ENCODE data around the gene DENND1B. TPM values are rescaled to one million over a fixed set of nuclear protein-coding genes. Genes with fewer than 3 reads are reported as not detected.

The DENND1B gene
- polyA plus RNA-seq, 1 of the 3 experiments (the other 2 are of a cell fraction): 1.4 TPM

GRCh38 chr1:197637406-197637805 is 137.9 kb downstream of the DENND1B start:
- 70% methylated on average over 3 of the region's 3 CpGs for WGBS (ENCODE audit: low lambda C conversion rate)
- peaks cover 0 to 8% of the 10 kb centered on the region in 2 experiments; a peak in 2 of 4 replicates for H3K4me1 ChIP-seq (ENCODE audit: control insufficient read depth in 1 of 2, insufficient read depth in 2 of 2, low read depth in 1 of 2, low read length in 1 of 2)
- no peaks in the 10 kb centered on the region for H3F3A ChIP-seq (replicated peaks; ENCODE audit: insufficient read depth)
- no peak overlapping the region for H3K9ac ChIP-seq
- H3K9me2 ChIP-seq: no peaks in the 10 kb centered on the region
- no peak for TF ChIP-seq PBX3 (IDR thresholded peaks at IDR 0.05)
- TF ChIP-seq ZBTB33 (IDR thresholded peaks at IDR 0.05; ENCODE audit: borderline replicate concordance, low read depth): no peak
- no peak for TF ChIP-seq FOXJ3 (CRISPR knock-in tag; IDR thresholded peaks at IDR 0.05)
- peak; percentile 37; the same call in 1 of the 2 replicates for TF ChIP-seq RFX5 (IDR thresholded peaks at IDR 0.05; ENCODE audit: low read length)
- TF ChIP-seq NRF1 (IDR thresholded peaks at IDR 0.05; ENCODE audit: low read depth, low read length): no peak
- TF ChIP-seq RXRA (IDR thresholded peaks at IDR 0.05; ENCODE audit: borderline replicate concordance, low read depth): no peak
- no peak overlapping the region for H2AFZ ChIP-seq (ENCODE audit: low read depth)
- no peaks in the 10 kb centered on the region for H3K9me3 ChIP-seq
- CTCF ChIA-PET: interaction anchor here (2.1 kb wide), 1 partner anchor 18 kb away, joined by 7 read pairs; no protein-coding TSS in a partner anchor
- H3K4me2 ChIP-seq: no peak overlapping the region
- POLR2A ChIA-PET: no interaction called here
- no peak overlapping the region for H3K4me3 ChIP-seq (ENCODE audit: low read depth in 2 of 2, low read length in 1 of 2)
- no peak for DNase-seq
- no peaks in the 10 kb centered on the region for H3K27me3 ChIP-seq (ENCODE audit: insufficient read depth)
- peaks cover 10 to 18% of the 10 kb centered on the region in 2 experiments for H3K36me3 ChIP-seq (replicated peaks in 1 of 2; ENCODE audit: control insufficient read depth in 1 of 2, insufficient read depth in 2 of 2, low read length in 1 of 2)
- H3K79me2 ChIP-seq (ENCODE audit: insufficient read depth): no peaks in the 10 kb centered on the region
- H3K27ac ChIP-seq (ENCODE audit: low read depth in 2 of 2, low read length in 1 of 2): peak overlapping the region in 1 of 2 experiments; percentile 29; a peak in 2 of 4 replicates
- no peaks in the 10 kb centered on the region for H4K20me1 ChIP-seq (ENCODE audit: insufficient read depth)

GRCh38 chr1:197633447-197634078 is 141.7 kb downstream of the DENND1B start:
- Histone ChIP-seq H3K27me3 (ENCODE audit: insufficient read depth) (no peaks in the 10 kb centered on the region), H4K20me1 (ENCODE audit: insufficient read depth) (no peaks in the 10 kb centered on the region), H3K36me3 (replicated peaks in 1 of 2; ENCODE audit: control insufficient read depth in 1 of 2, insufficient read depth in 2 of 2, low read length in 1 of 2) (peaks cover 0 to 7% of the 10 kb centered on the region in 2 experiments), H3K9me3 (no peaks in the 10 kb centered on the region), H3K27ac (ENCODE audit: low read depth in 2 of 2, low read length in 1 of 2) (no peak overlapping the region), H3K4me2 (no peak overlapping the region), H3F3A (replicated peaks; ENCODE audit: insufficient read depth) (no peaks in the 10 kb centered on the region), H3K9me2 (no peaks in the 10 kb centered on the region), H3K79me2 (ENCODE audit: insufficient read depth) (no peaks in the 10 kb centered on the region), H3K4me3 (ENCODE audit: low read depth in 2 of 2, low read length in 1 of 2) (no peak overlapping the region; a peak in 1 of 4 replicates), H3K4me1 (ENCODE audit: control insufficient read depth in 1 of 2, insufficient read depth in 2 of 2, low read depth in 1 of 2, low read length in 1 of 2) (peaks cover 0 to 8% of the 10 kb centered on the region in 2 experiments; a peak in 2 of 4 replicates), H3K9ac (no peak overlapping the region), H2AFZ (ENCODE audit: low read depth) (no peak overlapping the region)
- TF ChIP-seq EP300 (IDR thresholded peaks at IDR 0.05; ENCODE audit: borderline replicate concordance in 1 of 2, low read depth in 1 of 2, low read length in 1 of 2) (no peak), GATA2 (CRISPR knock-in tag; IDR thresholded peaks at IDR 0.05) (no peak), JUND (IDR thresholded peaks at IDR 0.05) (no peak), RXRA (IDR thresholded peaks at IDR 0.05; ENCODE audit: borderline replicate concordance, low read depth) (no peak), FOSL2 (IDR thresholded peaks at IDR 0.05; ENCODE audit: borderline replicate concordance, low read depth) (no peak), FOXM1 (IDR thresholded peaks at IDR 0.05; ENCODE audit: low read depth) (no peak), MEF2A (IDR thresholded peaks at IDR 0.05; ENCODE audit: borderline replicate concordance, low read depth) (no peak), POLR2AphosphoS5 (IDR thresholded peaks at IDR 0.05; ENCODE audit: low read depth, low read length) (no peak), FOXJ3 (CRISPR knock-in tag; IDR thresholded peaks at IDR 0.05) (no peak), RCOR1 (IDR thresholded peaks at IDR 0.05; ENCODE audit: low read length) (no peak), SMC3 (IDR thresholded peaks at IDR 0.05; ENCODE audit: low read depth, low read length) (no peak), IRF3 (IDR thresholded peaks at IDR 0.05; ENCODE audit: low read depth, low read length) (no peak), REST (IDR thresholded peaks at IDR 0.05; ENCODE audit: low read depth, low read length) (no peak)
- ChIA-PET POLR2A (no interaction called here), CTCF (no interaction called here)
- no peak for DNase-seq
- 73% methylated on average over 2 of the region's 2 CpGs for WGBS (ENCODE audit: low lambda C conversion rate)
